ENCODE data around the gene RWDD4.

The RWDD4 gene

GRCh38 chr4:183600189-183600685 lies 58.7 kb downstream of the RWDD4 start:
- in situ Hi-C loops (cut with HindIII; ENCODE audit: low sequenced_read_pairs) = no loop called here
- DNase-seq (ENCODE audit: low read depth) = no peak
- H3K4me3 ChIP-seq (ENCODE audit: low read depth, low read length) = no peak overlapping the region
- peak; percentile 48 for TF ChIP-seq CTCF (IDR thresholded peaks at IDR 0.05; ENCODE audit: low read depth, low read length, missing control alignments)

- no peak for TF ChIP-seq CTCF (IDR thresholded peaks at IDR 0.05; ENCODE audit: low read depth, low read length, missing control alignments)
- in situ Hi-C loops (cut with HindIII; ENCODE audit: low sequenced_read_pairs) = no loop called here
- no peak for DNase-seq (ENCODE audit: low read depth)
- H3K4me3 ChIP-seq (ENCODE audit: low read depth, low read length) = no peak overlapping the region
These were observed 59.3 kb downstream of the RWDD4 start for GRCh38 chr4:183599690-183600089.

GRCh38 chr4:183599284-183599683 lies 59.7 kb downstream of the RWDD4 start:
- TF ChIP-seq CTCF (IDR thresholded peaks at IDR 0.05; ENCODE audit: low read depth, low read length, missing control alignments) = no peak
- DNase-seq (ENCODE audit: low read depth) = no peak
- in situ Hi-C loops (cut with HindIII; ENCODE audit: low sequenced_read_pairs) = no loop called here
- H3K4me3 ChIP-seq (ENCODE audit: low read depth, low read length) = no peak overlapping the region

- H3K4me3 ChIP-seq (ENCODE audit: low read depth, low read length) = no peak overlapping the region
- no peak for TF ChIP-seq CTCF (IDR thresholded peaks at IDR 0.05; ENCODE audit: low read depth, low read length, missing control alignments)
- in situ Hi-C loops (cut with HindIII; ENCODE audit: low sequenced_read_pairs) = no loop called here
- DNase-seq (ENCODE audit: low read depth) = no peak
These were observed 62.8 kb downstream of the RWDD4 start for GRCh38 chr4:183596067-183596757.

- no peak for TF ChIP-seq CTCF (IDR thresholded peaks at IDR 0.05; ENCODE audit: low read depth, low read length, missing control alignments)
- in situ Hi-C loops (cut with HindIII; ENCODE audit: low sequenced_read_pairs) = no loop called here
- no peak overlapping the region for H3K4me3 ChIP-seq (ENCODE audit: low read depth, low read length)
- no peak for DNase-seq (ENCODE audit: low read depth)
These were observed 64.2 kb downstream of the RWDD4 start for GRCh38 chr4:183594823-183595222.

GRCh38 chr4:183591301-183591700 lies 67.7 kb downstream of the RWDD4 start:
- no peak overlapping the region for H3K4me3 ChIP-seq (ENCODE audit: low read depth, low read length)
- DNase-seq (ENCODE audit: low read depth) = no peak
- in situ Hi-C loops (cut with HindIII; ENCODE audit: low sequenced_read_pairs) = no loop called here
- TF ChIP-seq CTCF (IDR thresholded peaks at IDR 0.05; ENCODE audit: low read depth, low read length, missing control alignments) = no peak
